Lung (tissue), 12 donors: ENCODE data around the gene EXOC4. TPM values are rescaled to one million over a fixed set of nuclear protein-coding genes. Genes with fewer than 3 reads are reported as not detected.
A peak's percentile ranks its signal among the peaks of the same experiment; 100 is the strongest.

Experiments used
- ATAC-seq: fragments of 200-7000 bp; cut with Tn5 transposase; one replicate; pipeline ENCODE4 v1.9.1; 2020; ENCODE audit warnings: moderate number of reproducible peaks; ENCODE audit not compliant: insufficient read depth, low FRiP score
- DNase-seq, 3 donors: peaks; one replicate each; pipeline ENCODE4 v3.0.0-alpha.2; 2013 to 2017
- H3K27ac ChIP-seq, 2 donors: one replicate each; pipeline ENCODE4 v1.5.1; 2013; ENCODE audit warnings: mild to moderate bottlenecking in 2 of 2, moderate library complexity in 2 of 2, control low read depth in 1 of 2, inconsistent platforms in 1 of 2, low read depth in 1 of 2, low read length in 1 of 2
- H3K27me3 ChIP-seq, 3 donors: one replicate each; pipeline ENCODE4 v1.5.1; 2013; ENCODE audit warnings: low read length in 2 of 3; ENCODE audit not compliant: control insufficient read depth in 3 of 3, insufficient read depth in 3 of 3
- H3K36me3 ChIP-seq, 4 donors: one replicate each; pipeline ENCODE4 v1.5.1; 2013; ENCODE audit warnings: low read length in 4 of 4, mild to moderate bottlenecking in 1 of 4, moderate library complexity in 1 of 4; ENCODE audit not compliant: control insufficient read depth in 4 of 4, insufficient read depth in 4 of 4
- H3K4me1 ChIP-seq, 5 donors: one replicate each; pipeline ENCODE4 v1.5.1; 2013; ENCODE audit warnings: low read length in 5 of 5, mild to moderate bottlenecking in 2 of 5, moderate library complexity in 1 of 5; ENCODE audit not compliant: control insufficient read depth in 5 of 5, insufficient read depth in 5 of 5
- H3K4me3 ChIP-seq: one replicate; pipeline ENCODE4 v1.5.1; 2013; ENCODE audit warnings: mild to moderate bottlenecking, control low read depth, moderate library complexity
- H3K9ac ChIP-seq, 2 donors: one replicate each; pipeline ENCODE4 v1.5.1; 2013; ENCODE audit warnings: low read length in 2 of 2, control low read depth in 1 of 2; ENCODE audit not compliant: insufficient read depth in 1 of 2
- H3K9me3 ChIP-seq, 4 donors: one replicate each; pipeline ENCODE4 v1.5.1; 2013; ENCODE audit warnings: low read length in 3 of 4, mild to moderate bottlenecking in 1 of 4, moderate library complexity in 1 of 4; ENCODE audit not compliant: control insufficient read depth in 4 of 4, insufficient read depth in 3 of 4
- CTCF ChIP-seq: IDR thresholded peaks from 2 replicates; pipeline ENCODE4 v1.5.1; 2012; ENCODE audit warnings: mild to moderate bottlenecking; ENCODE audit errors: control extremely low read depth, extremely low read depth
- WGBS, 2 donors: extraction: QIAGEN DNeasy Blood & Tissue Kit; methylation state at CpG; one replicate each; pipeline ENCODE4 v1.1.7; 2013; 5-methylcytosine and 5-hydroxymethylcytosine counted together
- polyA plus RNA-seq, 2 donors: library from polyadenylated mRNA; stranded (reverse); fragments of 200-250 nt; gene quantifications; one replicate each; pipeline ENCODE4 v1.2.1, GENCODE V29; 2013
- total RNA-seq, 2 donors: library from RNA; depleted of rRNA in 1 of 2; stranded (reverse); fragments of >200 nt in 1 of 2; gene quantifications; one replicate each; pipeline ENCODE4 v1.2.1, GENCODE V29; 2014 to 2021
- donor health status: control.
- donor health status: control.
- donor health status: Bipolar disorder and iron deficiency.
- donor health status: healthy.
- donor health status: DM: yes; HTN: yes; CAD: no.

EXOC4 gene
- total and polyA plus RNA-seq, 4 donors = 10.3 to 232 (median 47.4) TPM

- Histone ChIP-seq H3K4me3 (no peak overlapping the region), H3K27ac (no peak overlapping the region), H3K9ac (no peak overlapping the region), H3K9me3 (no peaks in the 10 kb centered on the region), H3K27me3 (no peaks in the 10 kb centered on the region), H3K36me3 (no peaks in the 10 kb centered on the region), H3K4me1 (peaks cover 0 to 12% (median 0%) of the 10 kb centered on the region in 5 donors)
- DNase-seq (no peak), ATAC-seq (no peak)
- TF ChIP-seq CTCF = no peak
Observed at GRCh38 chr7:133751079-133751478, 498.2 kb downstream of the EXOC4 start.

DNA sequence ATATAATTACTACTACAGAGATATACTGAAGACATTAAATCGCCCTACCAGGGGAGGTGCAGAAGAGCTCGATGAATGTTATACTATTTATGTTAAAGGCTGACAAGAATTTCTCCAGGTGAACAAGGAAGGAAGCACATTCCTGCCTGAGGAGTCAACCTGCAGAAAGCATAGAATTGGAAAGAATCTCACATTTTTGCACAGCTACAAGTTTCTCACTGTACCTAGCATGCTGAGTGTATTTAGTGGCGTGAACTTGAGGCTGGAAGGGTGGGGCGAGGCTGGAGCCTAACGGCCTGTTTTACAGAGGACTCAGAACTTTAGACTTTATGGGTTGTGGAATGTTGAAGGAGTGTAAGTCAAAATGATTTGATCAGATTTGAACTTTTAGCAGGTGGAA lies 500.6 kb downstream of the EXOC4 start:
- H3K9ac ChIP-seq = no peak overlapping the region
- no peak overlapping the region for H3K27ac ChIP-seq
- 86 to 91% methylated on average over 5 of the region's 5 CpGs for WGBS, 2 donors
- H3K4me3 ChIP-seq = no peak overlapping the region
- DNase-seq (no peak), ATAC-seq (no peak)
- H3K9me3 ChIP-seq = no peaks in the 10 kb centered on the region
- peaks cover 0 to 9% (median 0%) of the 10 kb centered on the region in 5 donors for H3K4me1 ChIP-seq
- no peaks in the 10 kb centered on the region for H3K36me3 ChIP-seq
- no peaks in the 10 kb centered on the region for H3K27me3 ChIP-seq
- TF ChIP-seq CTCF = no peak

GRCh38 chr7:133754708-133755107 lies 501.8 kb downstream of the EXOC4 start:
- no peaks in the 10 kb centered on the region for H3K27me3 ChIP-seq
- no peaks in the 10 kb centered on the region for H3K9me3 ChIP-seq
- no peak for ATAC-seq
- no peak overlapping the region for H3K27ac ChIP-seq
- TF ChIP-seq CTCF = no peak
- DNase-seq = peak in 1 of 3 donors; percentile 45
- WGBS, 2 donors = 75 to 81% methylated on average over 1 of the region's 1 CpG
- peaks cover 0 to 9% (median 0%) of the 10 kb centered on the region in 5 donors for H3K4me1 ChIP-seq
- H3K9ac ChIP-seq = no peak overlapping the region
- no peaks in the 10 kb centered on the region for H3K36me3 ChIP-seq
- no peak overlapping the region for H3K4me3 ChIP-seq

GRCh38 chr7:133755901-133756300 lies 503.0 kb downstream of the EXOC4 start:
- H3K9ac ChIP-seq = no peak overlapping the region
- H3K9me3 ChIP-seq = no peaks in the 10 kb centered on the region
- ATAC-seq (no peak), DNase-seq (no peak)
- no peak for TF ChIP-seq CTCF
- H3K27ac ChIP-seq = no peak overlapping the region
- no peaks in the 10 kb centered on the region for H3K27me3 ChIP-seq
- H3K36me3 ChIP-seq = no peaks in the 10 kb centered on the region
- peaks cover 0 to 9% (median 0%) of the 10 kb centered on the region in 5 donors for H3K4me1 ChIP-seq
- no peak overlapping the region for H3K4me3 ChIP-seq
